OCI-LY7 (cell line): ENCODE measurements around the gene CES4A. TPM values are rescaled to one million over a fixed set of nuclear protein-coding genes. Genes with fewer than 3 reads are reported as not detected.

ENCODE experiments used
- BruUV-seq: library from RNA; stranded (reverse); fragments of 400-500 nt; replicated peaks from 2 replicates; lab custom pipeline; 2021; lab: Mats Ljungman, UMichigan
- CTCF ChIA-PET: fragments of 300-600 bp; sonication (Branson Sonifier 250); formaldehyde crosslinking; loops from one replicate; lab custom pipeline; 2022; ENCODE audit warnings: antibody characterized with exemption; ENCODE audit not compliant: unreplicated experiment; lab: Charles Lee
- POLR2A ChIA-PET: fragments of 300-600 bp; sonication (Branson Sonifier 250); formaldehyde crosslinking; loops from one replicate; lab custom pipeline; 2022; ENCODE audit warnings: antibody characterized with exemption; lab: Charles Lee
- DNase-seq: peaks from one replicate; pipeline ENCODE4 v3.0.0-alpha.2; 2015; ENCODE audit warnings: low spot score
- H2AFZ ChIP-seq: fragments of 200-600 bp; sonication (generic), shearing (Covaris generic); 2 replicates; pipeline ENCODE4 v1.6.1; 2014; ENCODE audit warnings: mild to moderate bottlenecking, antibody characterized with exemption, low read length, moderate library complexity
- H3K27ac ChIP-seq: fragments of 200-600 bp; sonication (generic); 2 replicates; pipeline ENCODE4 v1.5.1; 2014; ENCODE audit warnings: mixed run types, low read depth, mild to moderate bottlenecking, moderate library complexity, low read length, inconsistent platforms; ENCODE audit not compliant: poor library complexity, severe bottlenecking
- H3K36me3 ChIP-seq: fragments of 200-600 bp; sonication (generic); 2 replicates; pipeline ENCODE4 v1.6.1; 2014; ENCODE audit warnings: mild to moderate bottlenecking, antibody characterized with exemption, low read length, moderate library complexity, mixed read lengths; ENCODE audit not compliant: insufficient read depth
- H3K4me1 ChIP-seq: fragments of 200-600 bp; sonication (generic); 2 replicates; pipeline ENCODE4 v1.5.1; 2014; ENCODE audit warnings: mild to moderate bottlenecking, low read length; ENCODE audit not compliant: insufficient read depth, poor library complexity, severe bottlenecking
- H3K4me2 ChIP-seq: fragments of 200-600 bp; sonication (generic); 2 replicates; pipeline ENCODE4 v1.6.1; 2014; ENCODE audit warnings: mild to moderate bottlenecking, low read length
- H3K4me3 ChIP-seq: fragments of 200-600 bp; sonication (generic); 2 replicates; pipeline ENCODE4 v1.5.1; 2014; ENCODE audit warnings: mild to moderate bottlenecking, low read depth, low read length; ENCODE audit not compliant: poor library complexity, severe bottlenecking
- H3K79me2 ChIP-seq: fragments of 200-600 bp; sonication (generic); 2 replicates; pipeline ENCODE4 v1.6.1; 2016; ENCODE audit warnings: low read depth, mild to moderate bottlenecking, low read length, moderate library complexity, mixed read lengths; ENCODE audit not compliant: insufficient read depth
- H3K9me2 ChIP-seq: fragments of 200-600 bp; sonication (generic); 2 replicates; pipeline ENCODE4 v1.6.1; 2016; ENCODE audit warnings: mild to moderate bottlenecking, low read length, mixed read lengths; ENCODE audit not compliant: insufficient read depth
- H3K9me3 ChIP-seq: fragments of 200-600 bp; sonication (generic); 2 replicates; pipeline ENCODE4 v1.6.1; 2014; ENCODE audit warnings: mild to moderate bottlenecking, mixed run types, low read length, mixed read lengths
- H4K20me1 ChIP-seq: fragments of 200-600 bp; sonication (generic); 2 replicates; pipeline ENCODE4 v1.6.1; 2014; ENCODE audit warnings: mild to moderate bottlenecking, antibody characterized with exemption, low read length, moderate library complexity, mixed read lengths; ENCODE audit not compliant: insufficient read depth
- EZH2phosphoT487 ChIP-seq: fragments of 200-600 bp; sonication (generic); IDR thresholded peaks from 2 replicates; pipeline ENCODE4 v1.6.1; 2018; ENCODE audit warnings: low read depth, borderline replicate concordance, mild to moderate bottlenecking, mixed run types, antibody characterized with exemption, low read length, moderate library complexity, mixed read lengths
- intact Hi-C: fragments of 100-400 bp; cut with micrococcal nuclease; formaldehyde crosslinking; loops from one replicate; pipeline ENCODE4 v1.10.0; 2022; ENCODE audit not compliant: unreplicated experiment
- total RNA-seq, 2 experiments: library from RNA; depleted of rRNA in 1 of 2; stranded (reverse); fragments of >200 nt in 1 of 2; shearing (Covaris generic) in 1 of 2; gene quantifications; 2 replicates each; pipeline ENCODE4 v1.2.3, GENCODE V29; 2014 to 2022
- TF ChIP-seq, protein P1 (sequence below): fragments of 200-600 bp; sonication (generic); conservative IDR thresholded peaks from 2 replicates; pipeline ENCODE4 v1.5.1; 2014; ENCODE audit warnings: mild to moderate bottlenecking, antibody characterized with exemption, low read length, moderate library complexity, mixed read lengths

The CES4A gene
- total RNA-seq, 2 experiments from 2014 or later: 0.38 to 0.47 TPM

- H3K4me3 ChIP-seq: no peak overlapping the region
- CTCF ChIA-PET: interaction anchor here (1.5 kb wide), 1 partner anchor 85 kb away, joined by 3 read pairs; no protein-coding TSS in a partner anchor
- TF ChIP-seq EZH2phosphoT487: no peak
- TF ChIP-seq, protein P1, sequence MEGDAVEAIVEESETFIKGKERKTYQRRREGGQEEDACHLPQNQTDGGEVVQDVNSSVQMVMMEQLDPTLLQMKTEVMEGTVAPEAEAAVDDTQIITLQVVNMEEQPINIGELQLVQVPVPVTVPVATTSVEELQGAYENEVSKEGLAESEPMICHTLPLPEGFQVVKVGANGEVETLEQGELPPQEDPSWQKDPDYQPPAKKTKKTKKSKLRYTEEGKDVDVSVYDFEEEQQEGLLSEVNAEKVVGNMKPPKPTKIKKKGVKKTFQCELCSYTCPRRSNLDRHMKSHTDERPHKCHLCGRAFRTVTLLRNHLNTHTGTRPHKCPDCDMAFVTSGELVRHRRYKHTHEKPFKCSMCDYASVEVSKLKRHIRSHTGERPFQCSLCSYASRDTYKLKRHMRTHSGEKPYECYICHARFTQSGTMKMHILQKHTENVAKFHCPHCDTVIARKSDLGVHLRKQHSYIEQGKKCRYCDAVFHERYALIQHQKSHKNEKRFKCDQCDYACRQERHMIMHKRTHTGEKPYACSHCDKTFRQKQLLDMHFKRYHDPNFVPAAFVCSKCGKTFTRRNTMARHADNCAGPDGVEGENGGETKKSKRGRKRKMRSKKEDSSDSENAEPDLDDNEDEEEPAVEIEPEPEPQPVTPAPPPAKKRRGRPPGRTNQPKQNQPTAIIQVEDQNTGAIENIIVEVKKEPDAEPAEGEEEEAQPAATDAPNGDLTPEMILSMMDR: no peak
- no peaks in the 10 kb centered on the region for H4K20me1 ChIP-seq
- no peaks in the 10 kb centered on the region for H3K9me3 ChIP-seq
- no peak overlapping the region for H2AFZ ChIP-seq
- H3K79me2 ChIP-seq: no peaks in the 10 kb centered on the region
- POLR2A ChIA-PET: interaction anchor here (1.1 kb wide), 1 partner anchor 27 kb away, joined by 3 read pairs; no protein-coding TSS in a partner anchor
- intact Hi-C loops: loop anchor here (5.0 to 10.0 kb wide), 2 partner anchors 168 to 210 kb away; partner anchors contain the start of genes MATCAP1 and TMEM208
- H3K4me1 ChIP-seq: peaks cover 21% of the 10 kb centered on the region
- no peak for DNase-seq
- no peak overlapping the region for H3K4me2 ChIP-seq
- H3K9me2 ChIP-seq: no peaks in the 10 kb centered on the region
- no peaks in the 10 kb centered on the region for H3K36me3 ChIP-seq
- H3K27ac ChIP-seq: no peak overlapping the region
- BruUV-seq: no TSS peak
These were observed 28.5 kb downstream of the CES4A start for GRCh38 chr16:67016681-67017420.

DNA sequence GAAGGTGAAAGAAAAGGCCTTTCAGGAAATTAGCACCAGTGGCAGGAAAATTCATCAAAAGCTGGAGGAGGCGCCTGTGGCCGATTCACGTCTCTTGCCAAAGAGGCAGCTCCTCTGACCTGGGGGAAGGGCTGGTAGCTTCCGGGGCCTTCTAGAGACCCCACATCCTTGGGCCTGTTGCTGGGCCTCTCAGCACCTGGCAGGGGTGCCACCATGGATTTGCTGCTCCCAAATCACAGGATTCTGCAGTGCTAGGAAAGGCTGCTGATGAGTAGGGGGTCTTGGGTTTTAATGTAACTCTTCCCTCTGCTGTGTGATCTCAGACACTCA, 29.0 kb downstream of the CES4A start:
- no peak for TF ChIP-seq EZH2phosphoT487
- TF ChIP-seq, protein P1: no peak
- no peak overlapping the region for H3K4me3 ChIP-seq
- no TSS peak for BruUV-seq
- no peaks in the 10 kb centered on the region for H3K9me2 ChIP-seq
- intact Hi-C loops: loop anchor here (5.0 to 10.0 kb wide), 2 partner anchors 167 to 210 kb away; partner anchors contain the start of genes MATCAP1 and TMEM208
- H3K9me3 ChIP-seq: no peaks in the 10 kb centered on the region
- H4K20me1 ChIP-seq: no peaks in the 10 kb centered on the region
- H2AFZ ChIP-seq: no peak overlapping the region
- no peak overlapping the region for H3K27ac ChIP-seq
- no peaks in the 10 kb centered on the region for H3K79me2 ChIP-seq
- H3K4me2 ChIP-seq: no peak overlapping the region
- peaks cover 21% of the 10 kb centered on the region for H3K4me1 ChIP-seq
- CTCF ChIA-PET: interaction anchor here (0.6 to 1.5 kb wide), 2 partner anchors 81 to 84 kb away, joined by 3 read pairs; no protein-coding TSS in a partner anchor
- POLR2A ChIA-PET: interaction anchor here (1.1 to 1.8 kb wide), 3 partner anchors 11 to 76 kb away, joined by 3 to 17 read pairs (median 3); no protein-coding TSS in a partner anchor
- no peaks in the 10 kb centered on the region for H3K36me3 ChIP-seq
- DNase-seq: no peak
